Neural cell (in vitro differentiated cells): Measurements from ENCODE around the gene NME9. TPM values are rescaled to one million over a fixed set of nuclear protein-coding genes. Genes with fewer than 3 reads are reported as not detected.

ENCODE experiments used
- H2AFZ ChIP-seq: fragments of 200-600, 300-800 bp; sonication (generic), shearing (Covaris generic); 2 replicates; pipeline ENCODE4 v1.6.0; 2014; ENCODE audit warnings: low read depth, mild to moderate bottlenecking, antibody characterized with exemption, low read length, moderate library complexity
- H3F3A ChIP-seq: fragments of 200-600 bp; shearing (Covaris generic); 2 replicates; pipeline ENCODE4 v1.6.1; 2016; ENCODE audit warnings: mild to moderate bottlenecking, moderate library complexity, mixed read lengths, antibody characterized with exemption, low read length; ENCODE audit not compliant: insufficient read depth, poor library complexity, severe bottlenecking
- H3K27ac ChIP-seq: fragments of 200-600, 300-800 bp; sonication (generic), shearing (Covaris generic); 2 replicates; pipeline ENCODE4 v1.5.1; 2014; ENCODE audit warnings: mild to moderate bottlenecking, low read length, moderate library complexity
- H3K27me3 ChIP-seq: fragments of 300-800, 200-600 bp; sonication (generic), shearing (Covaris generic); 2 replicates; pipeline ENCODE4 v1.6.0; 2014; ENCODE audit warnings: mild to moderate bottlenecking, low read depth, low read length, moderate library complexity; ENCODE audit not compliant: insufficient read depth
- H3K36me3 ChIP-seq: fragments of 300-800, 200-600 bp; sonication (generic), shearing (Covaris generic); 2 replicates; pipeline ENCODE4 v1.5.1; 2014; ENCODE audit warnings: mild to moderate bottlenecking, antibody characterized with exemption, low read length, moderate library complexity; ENCODE audit not compliant: insufficient read depth
- H3K4me2 ChIP-seq: fragments of 300-800, 200-600 bp; sonication (generic), shearing (Covaris generic); 2 replicates; pipeline ENCODE4 v1.6.0; 2014; ENCODE audit warnings: mild to moderate bottlenecking, low read length
- H3K4me3 ChIP-seq: fragments of 300-800, 200-600 bp; sonication (generic), shearing (Covaris generic); 2 replicates; pipeline ENCODE4 v1.5.1; 2014; ENCODE audit warnings: mild to moderate bottlenecking, low read length, moderate library complexity
- H3K79me2 ChIP-seq: fragments of 200-600 bp; shearing (Covaris generic); replicated peaks from 2 replicates; pipeline ENCODE4 v1.6.0; 2014; ENCODE audit warnings: mild to moderate bottlenecking, low read length, moderate library complexity; ENCODE audit not compliant: insufficient read depth
- H3K9ac ChIP-seq: fragments of 300-800, 200-600 bp; sonication (generic), shearing (Covaris generic); 2 replicates; pipeline ENCODE4 v1.6.1; 2016; ENCODE audit warnings: mild to moderate bottlenecking, low read length, mixed read lengths
- H3K9me2 ChIP-seq: fragments of 200-600 bp; shearing (Covaris generic); 2 replicates; pipeline ENCODE4 v1.6.1; 2016; ENCODE audit warnings: mild to moderate bottlenecking, low read length, mixed read lengths; ENCODE audit not compliant: insufficient read depth
- H3K9me3 ChIP-seq: fragments of 200-600, 300-800 bp; sonication (generic), shearing (Covaris generic); 2 replicates; pipeline ENCODE4 v1.6.1; 2016; ENCODE audit warnings: mild to moderate bottlenecking, mixed run types, low read length, moderate library complexity, mixed read lengths
- H4K20me1 ChIP-seq: fragments of 200-600 bp; shearing (Covaris generic); 2 replicates; pipeline ENCODE4 v1.6.1; 2016; ENCODE audit warnings: mild to moderate bottlenecking, mixed run types; ENCODE audit not compliant: insufficient read depth
- CTCF ChIP-seq: fragments of 450-650 bp; IDR thresholded peaks from 2 replicates; pipeline ENCODE4 v1.5.1; 2014; ENCODE audit warnings: antibody characterized with exemption, mild to moderate bottlenecking, moderate library complexity; ENCODE audit not compliant: poor library complexity, severe bottlenecking
- EP300 ChIP-seq: fragments of 450-650 bp; conservative IDR thresholded peaks from 2 replicates; pipeline ENCODE4 v1.6.1; 2014; ENCODE audit warnings: antibody characterized with exemption, mild to moderate bottlenecking, moderate library complexity; ENCODE audit not compliant: poor library complexity, severe bottlenecking
- EZH2 ChIP-seq: fragments of 200-600, 300-800 bp; shearing (Covaris generic), sonication (generic); IDR thresholded peaks from 2 replicates; pipeline ENCODE4 v1.6.1; 2014; ENCODE audit warnings: antibody characterized with exemption, low read length, borderline replicate concordance, mild to moderate bottlenecking; ENCODE audit not compliant: insufficient read depth, poor library complexity, severe bottlenecking
- MXI1 ChIP-seq: fragments of 450-650 bp; conservative IDR thresholded peaks from 2 replicates; pipeline ENCODE4 v1.6.1; 2014; ENCODE audit warnings: antibody characterized with exemption, mild to moderate bottlenecking; ENCODE audit not compliant: poor library complexity, severe bottlenecking
- POLR2AphosphoS5 ChIP-seq: IDR thresholded peaks from 2 replicates; pipeline ENCODE4 v1.6.1; 2012
- RAD21 ChIP-seq: fragments of 450-650 bp; conservative IDR thresholded peaks from 2 replicates; pipeline ENCODE4 v1.6.1; 2014; ENCODE audit warnings: antibody characterized with exemption, mild to moderate bottlenecking, moderate library complexity
- REST ChIP-seq: IDR thresholded peaks from 2 replicates; pipeline ENCODE4 v1.6.1; 2012; ENCODE audit warnings: borderline replicate concordance
- SMC3 ChIP-seq: fragments of 450-650 bp; conservative IDR thresholded peaks from 2 replicates; pipeline ENCODE4 v1.6.1; 2014; ENCODE audit warnings: antibody characterized with exemption, mild to moderate bottlenecking, moderate library complexity; ENCODE audit not compliant: poor library complexity
- TAF1 ChIP-seq: IDR thresholded peaks from 2 replicates; pipeline ENCODE4 v1.6.1; 2012; ENCODE audit warnings: low read depth
- polyA plus RNA-seq: library from polyadenylated mRNA; depleted of rRNA; stranded (reverse); fragments of >200 nt; gene quantifications from 2 replicates; pipeline ENCODE4 v1.2.3, GENCODE V29; 2014

Gene NME9
- polyA plus RNA-seq, 1 donor from 2014 or later = 17.4 TPM

GRCh38 chr3:138374573-138375134 lies 45.0 kb upstream of the NME9 start:
- Histone ChIP-seq H3K36me3 (peaks cover 6% of the 10 kb centered on the region), H3K27ac (no peak overlapping the region), H3F3A (no peaks in the 10 kb centered on the region), H4K20me1 (no peaks in the 10 kb centered on the region), H3K27me3 (no peaks in the 10 kb centered on the region), H3K9me3 (no peaks in the 10 kb centered on the region), H2AFZ (no peak overlapping the region), H3K9ac (no peak overlapping the region), H3K4me3 (no peak overlapping the region), H3K79me2 (no peaks in the 10 kb centered on the region), H3K9me2 (no peaks in the 10 kb centered on the region), H3K4me2 (no peak overlapping the region)
- TF ChIP-seq SMC3 (no peak), RAD21 (no peak), REST (no peak), EZH2 (no peak)

- no peaks in the 10 kb centered on the region for H4K20me1 ChIP-seq
- H3K9me3 ChIP-seq = no peaks in the 10 kb centered on the region
Observed at GRCh38 chr3:138373736-138374094, 44.1 kb upstream of the NME9 start.

More at GRCh38 chr3:138373736-138374094, 44.1 kb upstream of the NME9 start:
- Histone ChIP-seq H3K27me3 (no peaks in the 10 kb centered on the region), H3K4me3 (no peak overlapping the region), H3K79me2 (no peaks in the 10 kb centered on the region), H3K4me2 (no peak overlapping the region), H3K36me3 (peaks cover 6% of the 10 kb centered on the region), H3F3A (no peaks in the 10 kb centered on the region), H3K9ac (no peak overlapping the region), H2AFZ (no peak overlapping the region), H3K27ac (no peak overlapping the region), H3K9me2 (no peaks in the 10 kb centered on the region)
- TF ChIP-seq SMC3 (no peak), POLR2AphosphoS5 (no peak), TAF1 (no peak), CTCF (no peak), REST (no peak), MXI1 (no peak), RAD21 (no peak), EZH2 (no peak), EP300 (no peak)
